GM20000 (cell line): ENCODE measurements around the gene HAGHL.

Experiments
- DNase-seq: peaks from one replicate; pipeline ENCODE4 v3.0.0; 2012; ENCODE audit warnings: low spot score
- CTCF ChIP-seq: IDR thresholded peaks from 2 replicates; pipeline ENCODE4 v1.5.1; 2012; ENCODE audit warnings: mild to moderate bottlenecking, control low read depth; ENCODE audit errors: extremely low read depth, missing control alignments

The HAGHL gene, protein sequence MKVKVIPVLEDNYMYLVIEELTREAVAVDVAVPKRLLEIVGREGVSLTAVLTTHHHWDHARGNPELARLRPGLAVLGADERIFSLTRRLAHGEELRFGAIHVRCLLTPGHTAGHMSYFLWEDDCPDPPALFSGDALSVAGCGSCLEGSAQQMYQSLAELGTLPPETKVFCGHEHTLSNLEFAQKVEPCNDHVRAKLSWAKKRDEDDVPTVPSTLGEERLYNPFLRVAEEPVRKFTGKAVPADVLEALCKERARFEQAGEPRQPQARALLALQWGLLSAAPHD

DNA sequence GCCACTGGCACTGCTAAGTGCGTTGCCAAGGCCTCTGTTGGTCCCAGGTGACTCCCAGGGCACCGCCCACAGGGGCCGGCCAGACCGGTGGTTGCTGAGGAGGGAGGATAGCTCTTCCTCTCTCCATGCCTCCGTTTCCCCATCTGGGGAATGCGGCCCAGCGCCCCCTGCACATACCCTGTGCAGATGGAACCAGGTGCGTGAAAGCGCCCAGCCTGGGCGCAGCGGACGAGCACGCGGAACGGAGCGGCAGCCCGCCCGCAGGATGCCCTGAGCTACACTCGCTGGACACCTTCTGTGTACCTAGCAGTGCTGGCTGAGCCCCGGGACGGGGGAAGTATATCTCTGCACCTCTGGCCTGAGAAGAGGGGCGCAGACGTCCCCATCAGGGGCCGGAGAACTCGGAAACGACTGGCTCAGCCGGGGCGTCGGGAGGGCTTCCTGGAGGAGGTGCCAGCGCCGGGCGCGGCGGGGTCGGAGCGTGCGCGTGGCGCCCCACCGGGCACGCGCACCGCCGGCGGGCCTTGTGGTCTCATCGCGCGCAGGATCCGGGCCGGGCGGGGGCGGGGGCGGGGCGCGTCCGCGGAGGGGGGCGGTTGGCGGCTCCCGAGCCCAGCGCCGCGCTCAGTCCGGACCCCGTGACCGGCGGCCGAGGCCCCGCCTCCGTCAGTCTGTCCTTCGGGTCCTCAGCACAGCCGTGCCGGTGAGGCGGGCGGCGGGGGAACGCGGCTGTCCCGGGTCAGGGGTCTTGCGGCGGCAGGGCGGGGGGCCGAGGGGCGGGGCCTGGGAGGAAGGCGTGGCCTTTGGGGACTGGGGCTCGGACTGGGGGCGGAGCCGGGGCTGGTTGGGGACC lies at the start of gene HAGHL, which contains the start of gene CCDC78:
TSS of gene HAGHL (plus strand) at position 669 of the 853 bp plus-strand sequence. CDS start 404 bp downstream, outside the sequence.
TSS of gene CCDC78 (minus strand) at position 6 of the 853 bp plus-strand sequence. CDS start 76 bp downstream, outside the sequence.
- TF ChIP-seq CTCF: no peak
- DNase-seq: peak; percentile 92

- TF ChIP-seq CTCF: no peak
- DNase-seq: no peak
Measured at GRCh38 chr16:677316-678190, 49.4 kb upstream of the HAGHL start.

DNA sequence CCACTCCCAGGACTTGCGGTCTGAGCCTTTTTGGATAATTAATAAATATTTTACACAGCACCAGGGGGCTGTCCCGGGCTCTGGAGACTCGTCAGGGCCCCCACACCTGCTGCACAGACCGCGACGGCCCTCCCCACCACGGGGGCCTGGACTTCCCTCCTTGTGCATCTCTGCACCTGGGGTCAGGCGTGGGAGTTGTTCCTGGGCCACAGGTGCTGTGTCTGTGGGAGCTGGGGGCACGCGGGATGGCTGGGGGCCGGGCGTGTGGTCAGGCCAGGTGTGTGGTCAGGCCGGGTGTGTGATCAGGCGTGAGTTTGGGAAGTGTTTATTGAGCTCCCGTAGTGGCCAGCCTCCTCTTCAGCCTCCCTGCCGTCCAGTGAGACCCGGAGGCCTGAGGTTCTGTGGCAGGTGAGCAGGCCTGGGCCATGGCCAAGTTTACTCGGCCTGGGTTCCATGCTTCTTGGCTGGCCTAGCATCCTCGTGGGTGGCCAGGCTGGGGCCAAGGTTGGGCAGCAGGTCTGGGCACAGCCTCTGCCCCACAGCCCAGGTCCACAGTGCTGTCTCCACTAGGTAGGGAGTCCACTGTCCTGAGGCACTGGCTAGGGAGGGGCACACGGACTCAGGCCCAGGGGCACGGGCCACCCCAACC lies 48.6 kb upstream of the HAGHL start:
- DNase-seq: no peak
- TF ChIP-seq CTCF: no peak

- TF ChIP-seq CTCF: no peak
- peak; percentile 68 for DNase-seq
Measured at GRCh38 chr16:678858-679813, 47.8 kb upstream of the HAGHL start.

DNA sequence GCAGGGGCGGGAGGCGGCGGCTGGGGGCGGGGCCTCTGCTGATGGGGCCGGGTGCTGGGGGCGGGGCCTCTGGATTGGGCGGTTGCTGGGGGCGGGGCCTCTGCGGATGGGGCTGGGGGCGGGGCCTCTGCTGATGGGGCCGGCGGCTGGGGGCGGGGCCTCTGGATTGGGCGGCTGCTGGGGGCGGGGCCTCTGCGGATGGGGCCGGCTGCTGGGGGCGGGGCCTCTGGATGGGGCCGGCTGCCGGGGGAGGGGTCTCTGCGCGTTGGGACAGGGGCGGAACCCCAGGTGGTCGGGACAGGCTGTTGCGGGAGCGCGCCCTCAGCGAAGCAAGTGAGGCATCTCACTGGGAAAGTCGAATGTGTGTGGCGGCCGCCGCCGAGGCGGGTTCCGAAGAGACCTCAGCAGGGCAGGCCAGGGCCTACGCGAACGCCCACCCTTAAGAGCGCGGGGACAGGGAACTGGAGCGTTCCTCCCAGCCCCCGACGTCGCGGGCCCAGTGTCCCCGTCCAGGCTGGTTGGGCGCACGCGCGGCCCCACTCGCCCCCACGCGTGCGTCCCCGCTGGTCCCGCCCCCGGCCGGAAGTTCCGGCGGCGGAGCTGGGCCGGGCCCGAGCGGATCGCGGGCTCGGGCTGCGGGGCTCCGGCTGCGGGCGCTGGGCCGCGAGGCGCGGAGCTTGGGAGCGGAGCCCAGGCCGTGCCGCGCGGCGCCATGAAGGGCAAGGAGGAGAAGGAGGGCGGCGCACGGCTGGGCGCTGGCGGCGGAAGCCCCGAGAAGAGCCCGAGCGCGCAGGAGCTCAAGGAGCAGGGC lies 46.9 kb upstream of the HAGHL start, which contains the start of gene STUB1:
TSS of gene STUB1 (plus strand) at position 597 of the 811 bp plus-strand sequence. CDS start at position 713, 116 bp downstream.
- TF ChIP-seq CTCF: no peak
- peak; percentile 94 for DNase-seq
